Forelimb muscle (tissue), 1 donor: ENCODE data around the gene KIF2A. TPM values are rescaled to one million over a fixed set of nuclear protein-coding genes. Genes with fewer than 3 reads are reported as not detected.
A peak's percentile ranks its signal among the peaks of the same experiment; 100 is the strongest.

Source experiments
- DNase-seq: peaks from one replicate; pipeline ENCODE4 v3.0.0-alpha.2; 2013; ENCODE audit warnings: low read depth
- polyA plus RNA-seq: library from polyadenylated mRNA; unstranded; fragments of 120-200 nt; gene quantifications from one replicate; pipeline ENCODE4 v1.2.1, GENCODE V29; 2013; ENCODE audit not compliant: insufficient read length

KIF2A gene
- polyA plus RNA-seq, 1 donor, result 30.9 TPM

- DNase-seq, result no peak
Observed at GRCh38 chr5:62328772-62329491, 22.9 kb downstream of the KIF2A start.

GRCh38 chr5:62330302-62330701, 24.3 kb downstream of the KIF2A start:
- no peak for DNase-seq

- DNase-seq, result no peak
Observed at GRCh38 chr5:62331921-62332320, 25.9 kb downstream of the KIF2A start.

GRCh38 chr5:62333250-62333794, 27.3 kb downstream of the KIF2A start:
- no peak for DNase-seq

- no peak for DNase-seq
Observed at GRCh38 chr5:62334082-62334481, 28.1 kb downstream of the KIF2A start.

- DNase-seq, result no peak
Observed at GRCh38 chr5:62340392-62340791, 34.4 kb downstream of the KIF2A start.

- DNase-seq, result no peak
Observed at GRCh38 chr5:62340979-62341378, 35.0 kb downstream of the KIF2A start.

GRCh38 chr5:62341783-62342475, 35.9 kb downstream of the KIF2A start:
- DNase-seq, result no peak

- DNase-seq, result no peak
Observed at GRCh38 chr5:62342476-62342837, 36.5 kb downstream of the KIF2A start.

- DNase-seq, result no peak
Observed at GRCh38 chr5:62343428-62343827, 37.4 kb downstream of the KIF2A start.

- no peak for DNase-seq
Observed at GRCh38 chr5:62346748-62347147, 40.7 kb downstream of the KIF2A start.

GRCh38 chr5:62347928-62348327, 41.9 kb downstream of the KIF2A start:
- no peak for DNase-seq

GRCh38 chr5:62348723-62349481, 42.9 kb downstream of the KIF2A start:
- DNase-seq, result no peak

- DNase-seq, result peak; percentile 32
Observed at GRCh38 chr5:62354028-62354874, 48.2 kb downstream of the KIF2A start.

- no peak for DNase-seq
Observed at GRCh38 chr5:62362701-62363100, 56.7 kb downstream of the KIF2A start.

- DNase-seq, result no peak
Observed at GRCh38 chr5:62369039-62369438, 63.0 kb downstream of the KIF2A start.

- DNase-seq, result no peak
Observed at GRCh38 chr5:62371409-62371808, 65.4 kb downstream of the KIF2A start.

GRCh38 chr5:62372600-62372999, 66.6 kb downstream of the KIF2A start:
- DNase-seq, result no peak

- DNase-seq, result no peak
Observed at GRCh38 chr5:62373382-62373781, 67.4 kb downstream of the KIF2A start.

GRCh38 chr5:62374090-62374489, 68.1 kb downstream of the KIF2A start:
- no peak for DNase-seq

- DNase-seq, result no peak
Observed at GRCh38 chr5:62375627-62376026, 69.6 kb downstream of the KIF2A start.

- no peak for DNase-seq
Observed at GRCh38 chr5:62376064-62376463, 70.1 kb downstream of the KIF2A start.
